H1 (cell line): Measurements from ENCODE around the gene WDR49. TPM values are rescaled to one million over a fixed set of nuclear protein-coding genes. Genes with fewer than 3 reads are reported as not detected.

Experiments used
- CTCF ChIA-PET: fragments of 300-600 bp; sonication (Branson Sonifier 250); formaldehyde crosslinking; loops from one replicate; lab custom pipeline; 2021; ENCODE audit not compliant: partially characterized antibody; lab: Charles Lee
- POLR2A ChIA-PET: fragments of 300-600 bp; sonication (Branson Sonifier 250); formaldehyde crosslinking; loops from one replicate; lab custom pipeline; 2021; ENCODE audit warnings: inconsistent platforms; ENCODE audit not compliant: partially characterized antibody; lab: Charles Lee
- DNase-seq, 2 experiments: peaks; one replicate each; pipeline versions ENCODE4 v3.0.0 to v3.0.0-alpha.2; 2010 to 2022; ENCODE audit warnings: low spot score in 2 of 2, low read depth in 1 of 2, mixed read lengths in 1 of 2
- FAIRE-seq: peaks from 2 replicates; lab custom pipeline; 2011; peaks lifted over from hg19 to GRCh38; lab: Jason Lieb, UNC
- H2AFZ ChIP-seq: 2 replicates; pipeline ENCODE4 v1.8.1; 2012; ENCODE audit warnings: low read length, inconsistent platforms
- H2AK5ac ChIP-seq: 2 replicates; pipeline ENCODE4 v1.6.1; 2013; ENCODE audit warnings: low read depth, low read length
- H2BK120ac ChIP-seq: replicated peaks from 2 replicates; pipeline ENCODE3; 2013; ENCODE audit warnings: low read depth, low read length, inconsistent platforms
- H2BK12ac ChIP-seq: 2 replicates; pipeline ENCODE4 v1.6.1; 2013; ENCODE audit warnings: low read depth, low read length
- H2BK15ac ChIP-seq: 2 replicates; pipeline ENCODE4 v1.6.1; 2013; ENCODE audit warnings: low read length
- H2BK20ac ChIP-seq: 2 replicates; pipeline ENCODE4 v1.6.1; 2013; ENCODE audit warnings: low read length
- H2BK5ac ChIP-seq: 2 replicates; pipeline ENCODE4 v1.6.1; 2013; ENCODE audit warnings: low read depth, low read length
- H3K14ac ChIP-seq: 2 replicates; pipeline ENCODE4 v1.6.1; 2013; ENCODE audit warnings: inconsistent platforms; ENCODE audit not compliant: insufficient read length
- H3K18ac ChIP-seq: 2 replicates; pipeline ENCODE4 v1.6.1; 2013; ENCODE audit warnings: low read length; ENCODE audit errors: extremely low read depth
- H3K23ac ChIP-seq: 2 replicates; pipeline ENCODE4 v1.6.1; 2013; ENCODE audit warnings: inconsistent platforms; ENCODE audit not compliant: insufficient read length
- H3K23me2 ChIP-seq: 2 replicates; pipeline ENCODE4 v1.6.1; 2013; ENCODE audit warnings: low read depth, low read length
- H3K27ac ChIP-seq: 2 replicates; pipeline ENCODE4 v1.6.1; 2011; ENCODE audit warnings: low read depth, low read length, inconsistent platforms
- H3K27me3 ChIP-seq, 4 experiments: replicated peaks in 1 of 4; 1 replicate in 1 of 4; 2 replicates in 3 of 4; pipeline versions ENCODE4 v1.6.1 to v1.8.1; 2011 to 2013; ENCODE audit warnings: low read length in 3 of 4, mild to moderate bottlenecking in 3 of 4, inconsistent platforms in 2 of 4, mixed read lengths in 2 of 4, moderate library complexity in 1 of 4; ENCODE audit not compliant: control insufficient read depth in 3 of 4, insufficient read depth in 3 of 4; ENCODE audit errors: extremely low read depth in 1 of 4
- H3K36me3 ChIP-seq, 4 experiments: 2 replicates each; pipeline versions ENCODE4 v1.6.1 to v1.8.1; 2011 to 2013; ENCODE audit warnings: mild to moderate bottlenecking in 4 of 4, low read length in 3 of 4, moderate library complexity in 2 of 4, control low read depth in 1 of 4, inconsistent platforms in 1 of 4; ENCODE audit not compliant: insufficient read depth in 4 of 4, control insufficient read depth in 2 of 4
- H3K4ac ChIP-seq: replicated peaks from 2 replicates; pipeline ENCODE3; 2013; ENCODE audit warnings: low read length, low read depth, mixed read lengths, inconsistent platforms; ENCODE audit not compliant: insufficient read length
- H3K4me1 ChIP-seq, 4 experiments: replicated peaks in 1 of 4; 1 replicate in 1 of 4; 2 replicates in 3 of 4; pipeline versions ENCODE4 v1.6.1 to v1.8.1; 2011 to 2013; ENCODE audit warnings: low read length in 3 of 4, inconsistent platforms in 2 of 4, mixed read lengths in 1 of 4; ENCODE audit not compliant: insufficient read depth in 4 of 4, control insufficient read depth in 3 of 4
- H3K4me2 ChIP-seq, 2 experiments: 2 replicates each; pipeline versions ENCODE4 v1.6.1 to v1.8.1; 2011 to 2013; ENCODE audit warnings: low read depth in 2 of 2, low read length in 2 of 2, control low read depth in 1 of 2, inconsistent platforms in 1 of 2, mild to moderate bottlenecking in 1 of 2; ENCODE audit not compliant: insufficient read depth in 1 of 2
- H3K4me3 ChIP-seq, 4 experiments: fragments of 200-600, 300-600 bp in 1 of 4; sonication (generic), shearing (Covaris generic), sonication (Bioruptor Twin) in 1 of 4; 2 replicates each; pipeline versions ENCODE4 v1.5.1 to v1.8.1; 2011 to 2016; ENCODE audit warnings: low read length in 4 of 4, low read depth in 3 of 4, control low read depth in 2 of 4, inconsistent platforms in 2 of 4, mild to moderate bottlenecking in 2 of 4, mixed read lengths in 1 of 4, moderate library complexity in 1 of 4; ENCODE audit not compliant: insufficient read depth in 2 of 4; ENCODE audit errors: extremely low read depth in 1 of 4
- H3K56ac ChIP-seq: replicated peaks from 2 replicates; pipeline ENCODE3; 2013; ENCODE audit warnings: low read depth, mild to moderate bottlenecking, mixed read lengths, low read length, inconsistent platforms; ENCODE audit not compliant: insufficient read length
- H3K79me1 ChIP-seq: 2 replicates; pipeline ENCODE4 v1.6.1; 2013; ENCODE audit warnings: low read depth, low read length, control low read depth
- H3K79me2 ChIP-seq, 2 experiments: 2 replicates each; pipeline versions ENCODE4 v1.6.1 to v1.8.1; 2012 to 2013; ENCODE audit warnings: low read length in 2 of 2, mild to moderate bottlenecking in 2 of 2, inconsistent platforms in 1 of 2; ENCODE audit not compliant: insufficient read depth in 2 of 2, control insufficient read depth in 1 of 2
- H3K9ac ChIP-seq, 4 experiments: replicated peaks in 1 of 4; 1 replicate in 1 of 4; 2 replicates in 3 of 4; pipeline versions ENCODE4 v1.6.1 to v1.8.1; 2011 to 2013; ENCODE audit warnings: low read depth in 3 of 4, low read length in 3 of 4, control low read depth in 2 of 4, mild to moderate bottlenecking in 2 of 4, moderate library complexity in 2 of 4, inconsistent platforms in 1 of 4; ENCODE audit errors: extremely low read depth in 1 of 4
- H3K9me3 ChIP-seq, 2 experiments: 2 replicates each; pipeline versions ENCODE4 v1.6.1 to v1.8.1; 2012 to 2013; ENCODE audit warnings: mild to moderate bottlenecking in 2 of 2, moderate library complexity in 2 of 2, control low read depth in 1 of 2, inconsistent platforms in 1 of 2, low read depth in 1 of 2, low read length in 1 of 2, mixed read lengths in 1 of 2; ENCODE audit not compliant: insufficient read depth in 2 of 2
- H4K20me1 ChIP-seq, 2 experiments: replicated peaks in 1 of 2; 2 replicates each; pipeline versions ENCODE3 to v1.8.1; 2011 to 2013; ENCODE audit warnings: inconsistent platforms in 2 of 2, low read length in 2 of 2, mild to moderate bottlenecking in 1 of 2; ENCODE audit not compliant: insufficient read depth in 2 of 2, control insufficient read depth in 1 of 2
- H4K5ac ChIP-seq: 2 replicates; pipeline ENCODE4 v1.6.1; 2013; ENCODE audit warnings: low read length, low read depth, mixed read lengths, inconsistent platforms; ENCODE audit not compliant: insufficient read length
- H4K8ac ChIP-seq: 2 replicates; pipeline ENCODE4 v1.8.0; 2013; ENCODE audit warnings: mild to moderate bottlenecking, moderate library complexity, low read length, inconsistent platforms; ENCODE audit not compliant: insufficient read depth; ENCODE audit errors: extremely low read depth
- H4K91ac ChIP-seq: replicated peaks from 2 replicates; pipeline ENCODE3; 2013; ENCODE audit warnings: low read length, mixed read lengths, inconsistent platforms; ENCODE audit not compliant: insufficient read length
- BRCA1 ChIP-seq: IDR thresholded peaks from 2 replicates; pipeline ENCODE4 v1.6.1; 2012; ENCODE audit warnings: low read depth, low read length, improper control_type of control experiment
- GTF2F1 ChIP-seq: IDR thresholded peaks from 2 replicates; pipeline ENCODE4 v1.6.1; 2012; ENCODE audit warnings: low read depth, low read length, improper control_type of control experiment, borderline replicate concordance
- SIN3A ChIP-seq, 2 experiments: IDR thresholded peaks in 1 of 2; conservative IDR thresholded peaks in 1 of 2; 2 replicates each; pipeline ENCODE4 v1.6.1; 2011 to 2012; ENCODE audit warnings: low read length in 2 of 2, improper control_type of control experiment in 1 of 2, low read depth in 1 of 2, mild to moderate bottlenecking in 1 of 2
- SRF ChIP-seq: IDR thresholded peaks from 2 replicates; pipeline ENCODE4 v1.6.1; 2011; ENCODE audit warnings: mild to moderate bottlenecking, low read depth, low read length, moderate library complexity
- TBP ChIP-seq: IDR thresholded peaks from 2 replicates; pipeline ENCODE4 v1.6.1; 2011; ENCODE audit warnings: low read depth, low read length, improper control_type of control experiment
- WGBS, 2 experiments: shearing (Covaris generic) in 1 of 2; methylation state at CpG; one replicate each; pipeline versions ENCODE4 v1.1.6 to v1.1.7; 2013 to 2015; ENCODE audit warnings: low lambda C conversion rate in 2 of 2, mixed read lengths in 2 of 2, inconsistent platforms in 1 of 2, low coverage in 1 of 2, missing lambda C conversion rate in 1 of 2; ENCODE audit not compliant: insufficient replicate concordance in 2 of 2, insufficient coverage in 1 of 2, insufficient read length in 1 of 2; ENCODE audit errors: extremely low coverage in 1 of 2, missing lambda C conversion rate in 1 of 2; 5-methylcytosine and 5-hydroxymethylcytosine counted together
- polyA plus RNA-seq, 7 experiments: library from polyadenylated mRNA; depleted of rRNA in 3 of 7; stranded (reverse) in 5 of 7; unstranded in 2 of 7; fragments of >200 nt in 5 of 7; fragments of 200-250 nt in 2 of 7; gene quantifications; 1 replicate in 5 of 7; 2 replicates in 1 of 7; 4 replicates in 1 of 7; pipeline versions ENCODE4 v1.2.1 to v1.2.3, GENCODE V29; 2011 to 2013; ENCODE audit warnings: missing spikeins in 2 of 7, mixed read lengths in 2 of 7
- total RNA-seq: library from RNA; stranded (reverse); fragmentation: NEBNext Ultra II Directional; extraction: Animal tissue kit (Norgen Biotek cat#: 25700); gene quantifications from 2 replicates; pipeline ENCODE4 v1.2.1, GENCODE V29; 2021
- TF ChIP-seq, protein P1 (sequence below): IDR thresholded peaks from 2 replicates; pipeline ENCODE4 v1.6.1; 2012; ENCODE audit warnings: inconsistent platforms

The WDR49 gene
- total and polyA plus RNA-seq, 2 of the 8 experiments (the other 6 are each of a cell fraction or from before 2014, with no cell fraction given): 0.50 to 1.7 TPM

DNA sequence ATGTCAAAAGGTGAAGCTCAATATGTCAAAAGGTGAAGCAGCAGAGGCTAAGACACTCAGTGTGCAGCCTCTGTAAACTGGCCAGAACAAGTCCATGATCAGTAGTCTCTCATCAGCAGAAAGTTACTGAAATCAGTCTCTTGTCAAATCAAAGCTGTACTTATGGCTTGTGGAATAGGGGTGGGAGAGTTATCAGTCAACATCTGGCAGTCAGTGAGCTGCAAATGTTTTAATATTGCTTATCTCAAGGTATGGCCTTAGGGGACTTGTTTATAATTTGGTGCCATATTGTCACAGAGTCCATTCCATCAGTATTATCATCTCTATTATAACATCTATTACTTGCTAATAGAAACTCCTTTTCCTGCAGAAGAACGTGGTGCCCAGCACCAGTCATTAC lies 14.9 kb upstream of the WDR49 start:
- Histone ChIP-seq H3K36me3 (peaks cover 0 to 6% (median 3%) of the 10 kb centered on the region in 4 experiments; a peak in 2 of 8 replicates), H3K4me3 (no peak overlapping the region), H2AFZ (no peak overlapping the region), H3K79me1 (no peaks in the 10 kb centered on the region), H4K8ac (no peak overlapping the region), H3K4me2 (no peak overlapping the region), H2BK5ac (no peak overlapping the region), H4K20me1 (no peaks in the 10 kb centered on the region), H2BK120ac (no peak overlapping the region), H3K27me3 (no peaks in the 10 kb centered on the region), H3K9ac (no peak overlapping the region), H2BK12ac (no peak overlapping the region), H3K4ac (no peak overlapping the region), H4K91ac (no peak overlapping the region), H3K23me2 (no peaks in the 10 kb centered on the region), H3K79me2 (no peaks in the 10 kb centered on the region), H2BK20ac (no peak overlapping the region), H2BK15ac (no peak overlapping the region), H3K9me3 (no peaks in the 10 kb centered on the region), H4K5ac (no peak overlapping the region), H3K23ac (no peak overlapping the region), H3K18ac (no peak overlapping the region), H3K14ac (no peak overlapping the region), H3K56ac (no peak overlapping the region), H3K4me1 (no peaks in the 10 kb centered on the region), H2AK5ac (no peak overlapping the region), H3K27ac (no peak overlapping the region)
- DNase-seq (no peak), FAIRE-seq (no peak)
- no peak for TF ChIP-seq SRF
- TF ChIP-seq, protein P1, sequence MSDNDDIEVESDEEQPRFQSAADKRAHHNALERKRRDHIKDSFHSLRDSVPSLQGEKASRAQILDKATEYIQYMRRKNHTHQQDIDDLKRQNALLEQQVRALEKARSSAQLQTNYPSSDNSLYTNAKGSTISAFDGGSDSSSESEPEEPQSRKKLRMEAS: no peak
- TF ChIP-seq GTF2F1: no peak
- TF ChIP-seq TBP: no peak
- TF ChIP-seq SIN3A (conservative IDR thresholded peaks at IDR 0.05 in 1 of 2, IDR thresholded peaks at IDR 0.05 in 1 of 2; ENCODE audit: low read depth in 1 of 2, low read length in 2 of 2): no peak
- no peak for TF ChIP-seq BRCA1
- CTCF ChIA-PET: interaction anchor here (3.6 kb wide), 1 partner anchor 16 kb away, joined by 21 read pairs; no protein-coding TSS in a partner anchor
- WGBS, 2 experiments: 76% methylated on average over 1 of the region's 1 CpG; no CpG with 5 or more reads in 1 of the 2 experiments
- POLR2A ChIA-PET: interaction anchor here (0.5 to 2.6 kb wide), 5 partner anchors 9 to 464 kb away, joined by 3 to 12 read pairs (median 3); partner anchors contain the start of gene WDR49
